Liver (tissue), 9 donors: ENCODE measurements around the gene CHAF1B. TPM values are rescaled to one million over a fixed set of nuclear protein-coding genes. Genes with fewer than 3 reads are reported as not detected.

Experiments
- DNase-seq: peaks from one replicate; pipeline ENCODE4 v3.0.0-alpha.2; 2017; ENCODE audit warnings: low spot score
- H3K27ac ChIP-seq, 2 donors: one replicate each; pipeline ENCODE4 v1.7.0; 2013; ENCODE audit warnings: inconsistent platforms in 2 of 2, low read length in 2 of 2, control low read depth in 1 of 2, low read depth in 1 of 2, mild to moderate bottlenecking in 1 of 2
- H3K27me3 ChIP-seq, 4 donors: one replicate each; pipeline versions ENCODE4 v1.6.1 to v1.7.0; 2013; ENCODE audit warnings: low read length in 3 of 4, inconsistent platforms in 1 of 4, mild to moderate bottlenecking in 1 of 4, moderate library complexity in 1 of 4; ENCODE audit not compliant: control insufficient read depth in 4 of 4, insufficient read depth in 4 of 4
- H3K36me3 ChIP-seq, 4 donors: one replicate each; pipeline versions ENCODE4 v1.6.1 to v1.7.0; 2013; ENCODE audit warnings: low read length in 3 of 4, mild to moderate bottlenecking in 3 of 4, low read depth in 1 of 4, moderate library complexity in 1 of 4; ENCODE audit not compliant: control insufficient read depth in 4 of 4, insufficient read depth in 3 of 4
- H3K4me1 ChIP-seq, 4 donors: one replicate each; pipeline versions ENCODE4 v1.6.1 to v1.7.0; 2013; ENCODE audit warnings: low read length in 3 of 4, mild to moderate bottlenecking in 3 of 4, moderate library complexity in 1 of 4; ENCODE audit not compliant: control insufficient read depth in 4 of 4, insufficient read depth in 4 of 4
- H3K4me3 ChIP-seq, 3 donors: one replicate each; pipeline versions ENCODE4 v1.6.1 to v1.7.0; 2013; ENCODE audit warnings: low read length in 3 of 3, control low read depth in 1 of 3, low read depth in 1 of 3, mild to moderate bottlenecking in 1 of 3
- H3K9ac ChIP-seq, 2 donors: one replicate each; pipeline ENCODE4 v1.7.0; 2013; ENCODE audit warnings: low read length in 2 of 2, mild to moderate bottlenecking in 2 of 2, moderate library complexity in 2 of 2, control low read depth in 1 of 2, low read depth in 1 of 2
- H3K9me3 ChIP-seq, 4 donors: one replicate each; pipeline versions ENCODE4 v1.6.1 to v1.7.0; 2013; ENCODE audit warnings: low read length in 3 of 4; ENCODE audit not compliant: control insufficient read depth in 4 of 4
- EGR1 ChIP-seq, 2 donors: IDR thresholded peaks; 2 replicates each; pipeline ENCODE4 v1.6.1; 2016 to 2018; ENCODE audit warnings: antibody characterized with exemption in 2 of 2, low read depth in 2 of 2
- FOXA1 ChIP-seq: IDR thresholded peaks from 2 replicates; pipeline ENCODE4 v1.6.1; 2016; ENCODE audit warnings: antibody characterized with exemption
- FOXA2 ChIP-seq: IDR thresholded peaks from 2 replicates; pipeline ENCODE4 v1.6.1; 2016; ENCODE audit warnings: antibody characterized with exemption
- GABPA ChIP-seq, 2 donors: IDR thresholded peaks in 1 of 2; conservative IDR thresholded peaks in 1 of 2; 2 replicates each; pipeline ENCODE4 v1.6.1; 2016; ENCODE audit warnings: antibody characterized with exemption in 2 of 2, mild to moderate bottlenecking in 1 of 2, moderate library complexity in 1 of 2
- HNF4A ChIP-seq, 2 donors: conservative IDR thresholded peaks; 2 replicates each; pipeline ENCODE4 v1.6.1; 2016; ENCODE audit warnings: antibody characterized with exemption in 2 of 2, mild to moderate bottlenecking in 2 of 2
- HNF4G ChIP-seq: IDR thresholded peaks from 2 replicates; pipeline ENCODE4 v1.6.1; 2016; ENCODE audit warnings: antibody characterized with exemption
- JUND ChIP-seq, 2 donors: IDR thresholded peaks; 2 replicates each; pipeline ENCODE4 v1.6.1; 2016; ENCODE audit warnings: antibody characterized with exemption in 2 of 2
- NR2F2 ChIP-seq: IDR thresholded peaks from 2 replicates; pipeline ENCODE4 v1.6.1; 2016; ENCODE audit warnings: antibody characterized with exemption
- RAD21 ChIP-seq, 2 donors: IDR thresholded peaks; 2 replicates each; pipeline ENCODE4 v1.6.1; 2016; ENCODE audit warnings: antibody characterized with exemption in 2 of 2, mild to moderate bottlenecking in 2 of 2
- RXRA ChIP-seq, 2 donors: IDR thresholded peaks; 2 replicates each; pipeline ENCODE4 v1.6.1; 2017 to 2018; ENCODE audit warnings: antibody characterized with exemption in 2 of 2, mild to moderate bottlenecking in 1 of 2
- SP1 ChIP-seq: IDR thresholded peaks from 2 replicates; pipeline ENCODE4 v1.6.1; 2018; ENCODE audit warnings: antibody characterized with exemption, mild to moderate bottlenecking
- TAF1 ChIP-seq: conservative IDR thresholded peaks from 2 replicates; pipeline ENCODE4 v1.6.1; 2016; ENCODE audit warnings: antibody characterized with exemption, mild to moderate bottlenecking
- YY1 ChIP-seq: IDR thresholded peaks from 2 replicates; pipeline ENCODE4 v1.6.1; 2016; ENCODE audit warnings: antibody characterized with exemption, mild to moderate bottlenecking
- WGBS: extraction: QIAGEN DNeasy Blood & Tissue Kit; methylation state at CpG from one replicate; pipeline ENCODE4 v1.1.7; 2013; 5-methylcytosine and 5-hydroxymethylcytosine counted together
- polyA plus RNA-seq, 2 donors: library from polyadenylated mRNA; stranded (reverse) in 1 of 2; unstranded in 1 of 2; fragments of 200-250 nt in 1 of 2; fragments of >200 nt in 1 of 2; fragmentation: Nextera tagmentation in 1 of 2; extraction: Ambion mirVana in 1 of 2; gene quantifications; one replicate each; pipeline versions ENCODE4 v1.2.1 to v1.2.3, GENCODE V29; 2013 to 2015
- total RNA-seq, 2 donors: library from RNA; depleted of rRNA; stranded (reverse); fragments of >200 nt; gene quantifications; one replicate each; pipeline ENCODE4 v1.2.3, GENCODE V29; 2014
- TF ChIP-seq, protein P1 (sequence below): IDR thresholded peaks from 2 replicates; pipeline ENCODE4 v1.6.1; 2016; ENCODE audit warnings: antibody characterized with exemption, mild to moderate bottlenecking
- TF ChIP-seq, protein P2 (sequence below): IDR thresholded peaks from 2 replicates; pipeline ENCODE4 v1.6.1; 2016; ENCODE audit warnings: antibody characterized with exemption
- TF ChIP-seq, protein P3 (sequence below): fragments of 150-350 bp; IDR thresholded peaks from 2 replicates; pipeline ENCODE4 v1.5.1; 2017; ENCODE audit warnings: improper control_type of control experiment, low read depth, low read length; ENCODE audit not compliant: missing input control
- TF ChIP-seq, protein P4 (sequence below): IDR thresholded peaks from 2 replicates; pipeline ENCODE4 v1.6.1; 2016; ENCODE audit warnings: antibody characterized with exemption
- TF ChIP-seq, protein P5 (sequence below): IDR thresholded peaks from 2 replicates; pipeline ENCODE4 v1.6.1; 2016; ENCODE audit warnings: antibody characterized with exemption
- donor health status: healthy.
- donor health status: healthy.
- donor health status: healthy.
- donor health status: healthy.
- donor health status: healthy.

CHAF1B gene
- total and polyA plus RNA-seq, 4 donors: 0.33 to 2.7 (median 0.49) TPM

DNA sequence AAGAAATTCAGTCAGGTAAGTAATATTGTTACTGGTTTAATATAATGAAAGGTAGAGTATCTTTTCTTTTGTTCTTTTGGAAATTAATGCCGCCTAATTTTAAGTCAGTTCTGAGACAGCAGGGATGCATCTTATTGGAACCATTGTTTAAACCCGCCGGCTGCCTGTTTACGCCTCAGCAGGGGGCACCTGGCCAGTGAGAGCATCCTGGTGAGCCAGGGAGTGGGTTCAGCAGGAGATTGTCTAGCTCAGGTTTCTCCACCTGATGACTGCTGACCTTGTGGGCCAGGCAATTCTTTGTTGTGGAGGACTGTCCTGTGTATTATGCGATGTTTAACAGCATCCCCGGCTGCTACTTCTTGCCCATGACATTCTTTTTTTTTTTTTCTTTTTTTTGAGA lies 30.2 kb downstream of the CHAF1B start:
- WGBS: 93% methylated on average over 6 of the region's 6 CpGs
- peaks cover 0 to 7% (median 0%) of the 10 kb centered on the region in 4 donors for H3K36me3 ChIP-seq

DNA sequence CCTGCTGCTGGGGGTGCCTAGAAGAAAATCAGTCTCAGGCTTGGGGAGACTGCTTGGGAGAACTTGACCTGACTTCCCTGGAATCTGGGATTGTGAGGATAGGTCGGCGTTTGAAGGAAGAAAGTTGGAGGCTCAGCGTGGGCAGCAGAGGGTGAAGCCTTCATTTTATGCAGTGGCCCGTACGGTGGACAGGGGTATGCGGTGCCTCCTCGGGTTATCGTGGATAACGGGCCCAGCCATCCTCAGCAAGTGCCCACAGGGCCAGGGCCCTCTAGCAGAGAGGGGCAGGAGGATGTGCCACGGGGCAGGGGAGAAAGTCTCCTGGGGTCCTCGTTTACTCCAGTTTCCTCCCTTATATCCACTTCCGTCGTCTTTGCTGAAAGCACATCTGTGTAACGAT lies 34.0 kb downstream of the CHAF1B start:
- Histone ChIP-seq H3K27me3 (no peaks in the 10 kb centered on the region), H3K9ac (no peak overlapping the region), H3K9me3 (no peaks in the 10 kb centered on the region), H3K36me3 (no peaks in the 10 kb centered on the region), H3K4me1 (peaks cover 0 to 11% (median 3%) of the 10 kb centered on the region in 4 donors), H3K4me3 (no peak overlapping the region), H3K27ac (no peak overlapping the region)
- 92% methylated on average over 14 of the region's 14 CpGs for WGBS
- no peak for TF ChIP-seq HNF4G
- DNase-seq: no peak

More for the DNA sequence above, 30.2 kb downstream of the CHAF1B start:
- Histone ChIP-seq H3K27me3 (no peaks in the 10 kb centered on the region), H3K4me3 (no peak overlapping the region), H3K9ac (no peak overlapping the region), H3K4me1 (no peaks in the 10 kb centered on the region), H3K27ac (no peak overlapping the region), H3K9me3 (no peaks in the 10 kb centered on the region)
- TF ChIP-seq HNF4A (conservative IDR thresholded peaks at IDR 0.05): no peak
- no peak for DNase-seq

DNA sequence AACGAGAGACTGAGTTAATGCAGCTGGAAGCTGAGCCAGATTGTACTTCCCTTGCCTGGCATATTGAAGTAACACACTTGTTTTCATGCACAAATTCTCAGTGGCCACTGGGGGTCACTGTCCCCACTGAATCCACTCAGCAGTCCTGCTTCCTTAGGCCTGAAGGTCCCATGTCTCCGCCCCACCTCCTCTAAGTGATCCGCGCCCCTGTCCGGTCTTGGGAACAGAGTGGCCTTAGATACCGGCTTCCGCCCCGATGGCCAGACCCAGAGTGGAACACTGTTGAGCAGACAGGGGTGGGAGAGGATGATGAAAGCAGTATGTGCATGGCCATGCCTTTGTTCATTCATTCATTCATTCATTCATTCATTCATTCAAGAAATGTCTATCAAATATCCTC lies 34.8 kb downstream of the CHAF1B start:
- Histone ChIP-seq H3K9ac (no peak overlapping the region), H3K4me3 (no peak overlapping the region), H3K9me3 (no peaks in the 10 kb centered on the region), H3K36me3 (no peaks in the 10 kb centered on the region), H3K27ac (no peak overlapping the region), H3K27me3 (no peaks in the 10 kb centered on the region), H3K4me1 (peaks cover 0 to 11% (median 3%) of the 10 kb centered on the region in 4 donors)
- peak; percentile 70 for DNase-seq
- TF ChIP-seq, protein P1, sequence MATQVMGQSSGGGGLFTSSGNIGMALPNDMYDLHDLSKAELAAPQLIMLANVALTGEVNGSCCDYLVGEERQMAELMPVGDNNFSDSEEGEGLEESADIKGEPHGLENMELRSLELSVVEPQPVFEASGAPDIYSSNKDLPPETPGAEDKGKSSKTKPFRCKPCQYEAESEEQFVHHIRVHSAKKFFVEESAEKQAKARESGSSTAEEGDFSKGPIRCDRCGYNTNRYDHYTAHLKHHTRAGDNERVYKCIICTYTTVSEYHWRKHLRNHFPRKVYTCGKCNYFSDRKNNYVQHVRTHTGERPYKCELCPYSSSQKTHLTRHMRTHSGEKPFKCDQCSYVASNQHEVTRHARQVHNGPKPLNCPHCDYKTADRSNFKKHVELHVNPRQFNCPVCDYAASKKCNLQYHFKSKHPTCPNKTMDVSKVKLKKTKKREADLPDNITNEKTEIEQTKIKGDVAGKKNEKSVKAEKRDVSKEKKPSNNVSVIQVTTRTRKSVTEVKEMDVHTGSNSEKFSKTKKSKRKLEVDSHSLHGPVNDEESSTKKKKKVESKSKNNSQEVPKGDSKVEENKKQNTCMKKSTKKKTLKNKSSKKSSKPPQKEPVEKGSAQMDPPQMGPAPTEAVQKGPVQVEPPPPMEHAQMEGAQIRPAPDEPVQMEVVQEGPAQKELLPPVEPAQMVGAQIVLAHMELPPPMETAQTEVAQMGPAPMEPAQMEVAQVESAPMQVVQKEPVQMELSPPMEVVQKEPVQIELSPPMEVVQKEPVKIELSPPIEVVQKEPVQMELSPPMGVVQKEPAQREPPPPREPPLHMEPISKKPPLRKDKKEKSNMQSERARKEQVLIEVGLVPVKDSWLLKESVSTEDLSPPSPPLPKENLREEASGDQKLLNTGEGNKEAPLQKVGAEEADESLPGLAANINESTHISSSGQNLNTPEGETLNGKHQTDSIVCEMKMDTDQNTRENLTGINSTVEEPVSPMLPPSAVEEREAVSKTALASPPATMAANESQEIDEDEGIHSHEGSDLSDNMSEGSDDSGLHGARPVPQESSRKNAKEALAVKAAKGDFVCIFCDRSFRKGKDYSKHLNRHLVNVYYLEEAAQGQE: no peak
- TF ChIP-seq SP1 (peak; percentile 12), TAF1 (no peak), RXRA (IDR thresholded peaks at IDR 0.05) (peak in 1 of 2 donors; percentile 22), EGR1 (IDR thresholded peaks at IDR 0.05; ENCODE audit: low read depth in 2 of 2) (no peak), FOXA2 (no peak), HNF4G (no peak), GABPA (IDR thresholded peaks at IDR 0.05 in 1 of 2, conservative IDR thresholded peaks at IDR 0.05 in 1 of 2) (no peak), HNF4A (conservative IDR thresholded peaks at IDR 0.05) (peak in 1 of 2 donors; percentile 8), YY1 (no peak), NR2F2 (peak; percentile 54), JUND (IDR thresholded peaks at IDR 0.05) (no peak), RAD21 (IDR thresholded peaks at IDR 0.05) (peak; percentile 93 to 97), FOXA1 (no peak)
- TF ChIP-seq, protein P2, sequence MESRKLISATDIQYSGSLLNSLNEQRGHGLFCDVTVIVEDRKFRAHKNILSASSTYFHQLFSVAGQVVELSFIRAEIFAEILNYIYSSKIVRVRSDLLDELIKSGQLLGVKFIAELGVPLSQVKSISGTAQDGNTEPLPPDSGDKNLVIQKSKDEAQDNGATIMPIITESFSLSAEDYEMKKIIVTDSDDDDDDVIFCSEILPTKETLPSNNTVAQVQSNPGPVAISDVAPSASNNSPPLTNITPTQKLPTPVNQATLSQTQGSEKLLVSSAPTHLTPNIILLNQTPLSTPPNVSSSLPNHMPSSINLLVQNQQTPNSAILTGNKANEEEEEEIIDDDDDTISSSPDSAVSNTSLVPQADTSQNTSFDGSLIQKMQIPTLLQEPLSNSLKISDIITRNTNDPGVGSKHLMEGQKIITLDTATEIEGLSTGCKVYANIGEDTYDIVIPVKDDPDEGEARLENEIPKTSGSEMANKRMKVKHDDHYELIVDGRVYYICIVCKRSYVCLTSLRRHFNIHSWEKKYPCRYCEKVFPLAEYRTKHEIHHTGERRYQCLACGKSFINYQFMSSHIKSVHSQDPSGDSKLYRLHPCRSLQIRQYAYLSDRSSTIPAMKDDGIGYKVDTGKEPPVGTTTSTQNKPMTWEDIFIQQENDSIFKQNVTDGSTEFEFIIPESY: no peak
- TF ChIP-seq, protein P3, sequence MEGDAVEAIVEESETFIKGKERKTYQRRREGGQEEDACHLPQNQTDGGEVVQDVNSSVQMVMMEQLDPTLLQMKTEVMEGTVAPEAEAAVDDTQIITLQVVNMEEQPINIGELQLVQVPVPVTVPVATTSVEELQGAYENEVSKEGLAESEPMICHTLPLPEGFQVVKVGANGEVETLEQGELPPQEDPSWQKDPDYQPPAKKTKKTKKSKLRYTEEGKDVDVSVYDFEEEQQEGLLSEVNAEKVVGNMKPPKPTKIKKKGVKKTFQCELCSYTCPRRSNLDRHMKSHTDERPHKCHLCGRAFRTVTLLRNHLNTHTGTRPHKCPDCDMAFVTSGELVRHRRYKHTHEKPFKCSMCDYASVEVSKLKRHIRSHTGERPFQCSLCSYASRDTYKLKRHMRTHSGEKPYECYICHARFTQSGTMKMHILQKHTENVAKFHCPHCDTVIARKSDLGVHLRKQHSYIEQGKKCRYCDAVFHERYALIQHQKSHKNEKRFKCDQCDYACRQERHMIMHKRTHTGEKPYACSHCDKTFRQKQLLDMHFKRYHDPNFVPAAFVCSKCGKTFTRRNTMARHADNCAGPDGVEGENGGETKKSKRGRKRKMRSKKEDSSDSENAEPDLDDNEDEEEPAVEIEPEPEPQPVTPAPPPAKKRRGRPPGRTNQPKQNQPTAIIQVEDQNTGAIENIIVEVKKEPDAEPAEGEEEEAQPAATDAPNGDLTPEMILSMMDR: peak; percentile 77
- TF ChIP-seq, protein P4, sequence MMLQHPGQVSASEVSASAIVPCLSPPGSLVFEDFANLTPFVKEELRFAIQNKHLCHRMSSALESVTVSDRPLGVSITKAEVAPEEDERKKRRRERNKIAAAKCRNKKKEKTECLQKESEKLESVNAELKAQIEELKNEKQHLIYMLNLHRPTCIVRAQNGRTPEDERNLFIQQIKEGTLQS: no peak
- TF ChIP-seq, protein P5, sequence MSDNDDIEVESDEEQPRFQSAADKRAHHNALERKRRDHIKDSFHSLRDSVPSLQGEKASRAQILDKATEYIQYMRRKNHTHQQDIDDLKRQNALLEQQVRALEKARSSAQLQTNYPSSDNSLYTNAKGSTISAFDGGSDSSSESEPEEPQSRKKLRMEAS: no peak
- 11% methylated on average over 8 of the region's 8 CpGs for WGBS
